Endothelial cell (in vitro differentiated cells): ENCODE data around the gene ARHGAP45. TPM values are rescaled to one million over a fixed set of nuclear protein-coding genes. Genes with fewer than 3 reads are reported as not detected.
A peak's percentile ranks its signal among the peaks of the same experiment; 100 is the strongest.

Experiments used
- DNase-seq: peaks from one replicate; pipeline ENCODE4 v3.0.0; 2021; ENCODE audit warnings: low spot score
- H3K27ac Mint-ChIP-seq: one replicate; pipeline ENCODE4 v1.8.0; 2021; ENCODE audit warnings: mixed read lengths, inconsistent platforms; ENCODE audit not compliant: unreplicated experiment
- H3K27me3 Mint-ChIP-seq: one replicate; pipeline ENCODE4 v1.8.0; 2021; ENCODE audit warnings: mild to moderate bottlenecking, moderate library complexity, mixed read lengths, inconsistent platforms; ENCODE audit not compliant: unreplicated experiment
- H3K36me3 Mint-ChIP-seq: one replicate; pipeline ENCODE4 v1.8.0; 2021; ENCODE audit warnings: mild to moderate bottlenecking, low read depth, mixed read lengths, inconsistent platforms; ENCODE audit not compliant: unreplicated experiment
- H3K4me1 Mint-ChIP-seq: one replicate; pipeline ENCODE4 v1.8.0; 2021; ENCODE audit warnings: mild to moderate bottlenecking, mixed read lengths, inconsistent platforms; ENCODE audit not compliant: unreplicated experiment
- H3K4me3 Mint-ChIP-seq: one replicate; pipeline ENCODE4 v1.8.0; 2021; ENCODE audit warnings: mild to moderate bottlenecking, mixed read lengths, inconsistent platforms; ENCODE audit not compliant: unreplicated experiment
- H3K9me3 Mint-ChIP-seq: one replicate; pipeline ENCODE4 v1.8.0; 2021; ENCODE audit warnings: mixed read lengths, inconsistent platforms; ENCODE audit not compliant: unreplicated experiment
- CTCF ChIP-seq: fragments of 200-600 bp; sonication (generic); IDR thresholded peaks from one replicate; pipeline ENCODE4 v1.5.0; 2021; ENCODE audit warnings: antibody characterized with exemption; ENCODE audit not compliant: unreplicated experiment
- total RNA-seq: library from RNA; stranded (reverse); fragmentation: NEBNext Ultra II Directional; extraction: Animal tissue kit (Norgen Biotek cat#: 25700); gene quantifications from one replicate; pipeline ENCODE4 v1.2.1, GENCODE V29; 2021; ENCODE audit not compliant: unreplicated experiment

Gene ARHGAP45
- total RNA-seq, 1 donor from 2014 or later: 2.4 TPM

GRCh38 chr19:1065606-1066109, 1.3 kb upstream of the ARHGAP45 start:
- peaks cover 20% of the 10 kb centered on the region for H3K27me3 Mint-ChIP-seq
- no peak overlapping the region for H3K27ac Mint-ChIP-seq
- DNase-seq: no peak
- H3K36me3 Mint-ChIP-seq: peaks cover 5% of the 10 kb centered on the region
- no peak overlapping the region for H3K4me3 Mint-ChIP-seq
- no peaks in the 10 kb centered on the region for H3K9me3 Mint-ChIP-seq
- H3K4me1 Mint-ChIP-seq: peaks cover 6% of the 10 kb centered on the region
- TF ChIP-seq CTCF: no peak

GRCh38 chr19:1066251-1066747, 668 bp upstream of the ARHGAP45 start:
- no peak for TF ChIP-seq CTCF
- Mint-ChIP-seq H3K27ac (no peak overlapping the region), H3K9me3 (no peaks in the 10 kb centered on the region), H3K4me1 (peaks cover 6% of the 10 kb centered on the region), H3K4me3 (no peak overlapping the region), H3K27me3 (peaks cover 20% of the 10 kb centered on the region), H3K36me3 (peaks cover 5% of the 10 kb centered on the region)
- DNase-seq: no peak

- Mint-ChIP-seq H3K9me3 (no peaks in the 10 kb centered on the region), H3K36me3 (peaks cover 2% of the 10 kb centered on the region), H3K27me3 (peaks cover 23% of the 10 kb centered on the region), H3K4me1 (peaks cover 10% of the 10 kb centered on the region), H3K4me3 (no peak overlapping the region), H3K27ac (no peak overlapping the region)
- TF ChIP-seq CTCF: no peak
- DNase-seq: no peak
Observed at GRCh38 chr19:1067341-1067957, 482 bp downstream of the ARHGAP45 start.

- no peak overlapping the region for H3K27ac Mint-ChIP-seq
- no peak for DNase-seq
- H3K27me3 Mint-ChIP-seq: peaks cover 29% of the 10 kb centered on the region
Observed at GRCh38 chr19:1068009-1069001, 1.3 kb downstream of the ARHGAP45 start.

More at GRCh38 chr19:1068009-1069001, 1.3 kb downstream of the ARHGAP45 start:
- TF ChIP-seq CTCF: no peak
- H3K9me3 Mint-ChIP-seq: no peaks in the 10 kb centered on the region
- no peaks in the 10 kb centered on the region for H3K36me3 Mint-ChIP-seq
- peak overlapping the region; percentile 27 for H3K4me3 Mint-ChIP-seq
- peaks cover 10% of the 10 kb centered on the region for H3K4me1 Mint-ChIP-seq
